CD4-positive, alpha-beta memory T cell (primary cell): ENCODE measurements around the gene MAB21L4. TPM values are rescaled to one million over a fixed set of nuclear protein-coding genes. Genes with fewer than 3 reads are reported as not detected.

Experiments
- CTCF ChIA-PET: fragments of 350-600 bp; sonication (Branson Sonifier 250); formaldehyde crosslinking; loops from one replicate; lab custom pipeline; 2021; ENCODE audit warnings: inconsistent platforms; ENCODE audit not compliant: partially characterized antibody; lab: Charles Lee
- POLR2A ChIA-PET: fragments of 350-600 bp; sonication (Branson Sonifier 250); formaldehyde crosslinking; loops from one replicate; lab custom pipeline; 2021; ENCODE audit not compliant: partially characterized antibody; lab: Charles Lee
- DNase-seq, 5 donors: peaks; one replicate each; pipeline versions ENCODE4 v3.0.0 to v3.0.0-alpha.2; 2020 to 2022; ENCODE audit warnings: mixed read lengths in 1 of 5
- H3K27ac ChIP-seq: one replicate; pipeline ENCODE4 v1.7.0; 2013; ENCODE audit warnings: low read depth, low read length
- H3K27me3 ChIP-seq: 2 replicates; pipeline ENCODE4 v1.7.0; 2013; ENCODE audit warnings: mild to moderate bottlenecking, low read length, moderate library complexity; ENCODE audit not compliant: insufficient read depth
- H3K36me3 ChIP-seq: 2 replicates; pipeline ENCODE4 v1.7.0; 2013; ENCODE audit warnings: mild to moderate bottlenecking, low read length, moderate library complexity; ENCODE audit not compliant: insufficient read depth
- H3K4me1 ChIP-seq: 2 replicates; pipeline ENCODE4 v1.7.0; 2013; ENCODE audit warnings: mild to moderate bottlenecking, low read length, moderate library complexity; ENCODE audit not compliant: insufficient read depth
- H3K4me3 ChIP-seq, 2 donors: one replicate each; pipeline ENCODE4 v1.7.0; 2013; ENCODE audit warnings: low read length in 2 of 2, mild to moderate bottlenecking in 1 of 2
- H3K9me3 ChIP-seq, 2 donors: one replicate each; pipeline ENCODE4 v1.7.0; 2013; ENCODE audit warnings: low read length in 2 of 2, control low read depth in 1 of 2; ENCODE audit not compliant: control insufficient read depth in 1 of 2
- H3K27ac Mint-ChIP-seq, 7 donors: one replicate each; pipeline ENCODE4 v1.8.0; 2020 to 2021; ENCODE audit warnings: mixed read lengths in 7 of 7, mild to moderate bottlenecking in 6 of 7, inconsistent platforms in 3 of 7, moderate library complexity in 3 of 7
- H3K27me3 Mint-ChIP-seq, 2 donors: one replicate each; pipeline ENCODE4 v1.8.0; 2020 to 2021; ENCODE audit warnings: mixed read lengths in 2 of 2
- H3K36me3 Mint-ChIP-seq, 2 donors: one replicate each; pipeline ENCODE4 v1.8.0; 2020 to 2021; ENCODE audit warnings: mixed read lengths in 2 of 2, inconsistent platforms in 1 of 2, mild to moderate bottlenecking in 1 of 2
- H3K4me1 Mint-ChIP-seq, 4 donors: one replicate each; pipeline ENCODE4 v1.8.0; 2020 to 2021; ENCODE audit warnings: mixed read lengths in 4 of 4, mild to moderate bottlenecking in 1 of 4
- H3K4me3 Mint-ChIP-seq, 8 donors: one replicate each; pipeline ENCODE4 v1.8.0; 2020 to 2021; ENCODE audit warnings: mixed read lengths in 8 of 8, mild to moderate bottlenecking in 7 of 8, moderate library complexity in 6 of 8, inconsistent platforms in 3 of 8
- H3K9me3 Mint-ChIP-seq, 8 donors: one replicate each; pipeline ENCODE4 v1.8.0; 2020 to 2021; ENCODE audit warnings: mixed read lengths in 8 of 8, mild to moderate bottlenecking in 5 of 8, inconsistent platforms in 3 of 8, moderate library complexity in 1 of 8
- intact Hi-C: fragments of 100-400 bp; cut with micrococcal nuclease; formaldehyde crosslinking; loops from one replicate; pipeline ENCODE4 v1.15.1; 2023
- polyA plus RNA-seq, 2 donors: library from polyadenylated mRNA; unstranded; fragments of 300-500 nt; fragmentation: Illumina TruSeq; gene quantifications; one replicate each; pipeline ENCODE4 v1.2.3, GENCODE V29; 2021
- total RNA-seq, 2 experiments: library from RNA; stranded (reverse); gene quantifications; one replicate each; pipeline ENCODE4 v1.2.3, GENCODE V29; 2021

Gene MAB21L4
- total and polyA plus RNA-seq, 4 experiments from 2014 or later = not detected

- H3K4me3 ChIP-seq = no peak overlapping the region
- no peak overlapping the region for H3K27ac ChIP-seq
- Mint-ChIP-seq H3K27me3 (peaks cover 0 to under 1% of the 10 kb centered on the region in 2 donors), H3K4me1 (no peaks in the 10 kb centered on the region), H3K36me3 (no peaks in the 10 kb centered on the region), H3K9me3 (peaks cover 0 to 19% (median 8%) of the 10 kb centered on the region in 8 donors), H3K4me3 (no peak overlapping the region), H3K27ac (peak overlapping the region in 1 of 7 donors; percentile 22)
- DNase-seq = peak in 1 of 5 donors; percentile 11
- no peaks in the 10 kb centered on the region for H3K4me1 ChIP-seq
- H3K36me3 ChIP-seq = no peaks in the 10 kb centered on the region
- H3K9me3 ChIP-seq = no peaks in the 10 kb centered on the region
- ChIA-PET CTCF (interaction anchor here (1.7 kb wide), 1 partner anchor 20 kb away, joined by 6 read pairs; no protein-coding TSS in a partner anchor), POLR2A (no interaction called here)
- intact Hi-C loops = loop anchor here (5.0 kb wide), 1 partner anchor 295 kb away; the partner anchor contains the start of gene PASK
- no peaks in the 10 kb centered on the region for H3K27me3 ChIP-seq
Measured at GRCh38 chr2:240852671-240853314, 43.2 kb downstream of the MAB21L4 start.

GRCh38 chr2:240851078-240851991 lies 44.6 kb downstream of the MAB21L4 start:
- H3K36me3 Mint-ChIP-seq = no peaks in the 10 kb centered on the region
- H3K4me1 Mint-ChIP-seq = no peaks in the 10 kb centered on the region
- no peaks in the 10 kb centered on the region for H3K27me3 ChIP-seq
- ChIA-PET POLR2A (interaction anchor here (0.9 kb wide), 1 partner anchor 299 kb away, joined by 3 read pairs; the partner anchor contains the start of gene PPP1R7), CTCF (interaction anchor here (0.7 to 1.7 kb wide), 18 partner anchors 9 to 1027 kb away, joined by 3 to 16 read pairs (median 4); no protein-coding TSS in a partner anchor)
- H3K4me1 ChIP-seq = no peaks in the 10 kb centered on the region
- no peak overlapping the region for H3K4me3 Mint-ChIP-seq
- H3K36me3 ChIP-seq = no peaks in the 10 kb centered on the region
- peaks cover 0 to 1% of the 10 kb centered on the region in 2 donors for H3K27me3 Mint-ChIP-seq
- DNase-seq = peak; percentile 70 to 80 (median 76)
- intact Hi-C loops = loop anchor here (2.0 to 5.0 kb wide), 2 partner anchors 296 to 1027 kb away; partner anchors contain the start of gene PASK
- no peak overlapping the region for H3K27ac ChIP-seq
- no peaks in the 10 kb centered on the region for H3K9me3 ChIP-seq
- H3K27ac Mint-ChIP-seq = no peak overlapping the region
- H3K4me3 ChIP-seq = no peak overlapping the region
- peaks cover 0 to 19% (median 8%) of the 10 kb centered on the region in 8 donors for H3K9me3 Mint-ChIP-seq

- H3K4me1 ChIP-seq = no peaks in the 10 kb centered on the region
- no peak overlapping the region for H3K4me3 ChIP-seq
- H3K36me3 ChIP-seq = no peaks in the 10 kb centered on the region
- H3K27me3 Mint-ChIP-seq = peaks cover 0 to 1% of the 10 kb centered on the region in 2 donors
- ChIA-PET CTCF (interaction anchor here (1.2 to 1.7 kb wide), 8 partner anchors 10 to 1028 kb away, joined by 3 to 16 read pairs (median 4); no protein-coding TSS in a partner anchor), POLR2A (interaction anchor here (0.9 kb wide), 1 partner anchor 299 kb away, joined by 3 read pairs; the partner anchor contains the start of gene PPP1R7)
- no peak overlapping the region for H3K27ac Mint-ChIP-seq
- H3K27me3 ChIP-seq = no peaks in the 10 kb centered on the region
- no peaks in the 10 kb centered on the region for H3K36me3 Mint-ChIP-seq
- no peaks in the 10 kb centered on the region for H3K9me3 ChIP-seq
- peaks cover 0 to 19% (median 8%) of the 10 kb centered on the region in 8 donors for H3K9me3 Mint-ChIP-seq
- no peak for DNase-seq
- H3K4me3 Mint-ChIP-seq = no peak overlapping the region
- H3K27ac ChIP-seq = no peak overlapping the region
- intact Hi-C loops = loop anchor here (2.0 to 5.0 kb wide), 2 partner anchors 297 to 1028 kb away; partner anchors contain the start of gene PASK
- H3K4me1 Mint-ChIP-seq = no peaks in the 10 kb centered on the region
Measured at GRCh38 chr2:240850756-240851077, 45.2 kb downstream of the MAB21L4 start.

- CTCF ChIA-PET = no interaction called here
- H3K27ac Mint-ChIP-seq = peak overlapping the region in 1 of 7 donors; percentile 13
- POLR2A ChIA-PET = no interaction called here
- no peak overlapping the region for H3K27ac ChIP-seq
- H3K4me1 Mint-ChIP-seq = no peaks in the 10 kb centered on the region
- intact Hi-C loops = loop anchor here (2.0 to 5.0 kb wide), 2 partner anchors 297 to 1029 kb away; partner anchors contain the start of gene PASK
- peaks cover 0 to 1% of the 10 kb centered on the region in 2 donors for H3K27me3 Mint-ChIP-seq
- H3K27me3 ChIP-seq = no peaks in the 10 kb centered on the region
- no peaks in the 10 kb centered on the region for H3K36me3 ChIP-seq
- no peaks in the 10 kb centered on the region for H3K9me3 ChIP-seq
- H3K4me3 Mint-ChIP-seq = no peak overlapping the region
- no peaks in the 10 kb centered on the region for H3K4me1 ChIP-seq
- H3K36me3 Mint-ChIP-seq = no peaks in the 10 kb centered on the region
- no peak overlapping the region for H3K4me3 ChIP-seq
- H3K9me3 Mint-ChIP-seq = peaks cover 0 to 17% (median 7%) of the 10 kb centered on the region in 8 donors
- no peak for DNase-seq
Measured at GRCh38 chr2:240850026-240850425, 45.9 kb downstream of the MAB21L4 start.

- no peak overlapping the region for H3K27ac ChIP-seq
- no peak for DNase-seq
- no peaks in the 10 kb centered on the region for H3K9me3 ChIP-seq
- H3K27me3 Mint-ChIP-seq = peaks cover under 1 to 1% of the 10 kb centered on the region in 2 donors
- no peak overlapping the region for H3K4me3 Mint-ChIP-seq
- H3K4me1 Mint-ChIP-seq = no peaks in the 10 kb centered on the region
- H3K4me1 ChIP-seq = no peaks in the 10 kb centered on the region
- no peaks in the 10 kb centered on the region for H3K27me3 ChIP-seq
- H3K36me3 Mint-ChIP-seq = no peaks in the 10 kb centered on the region
- intact Hi-C loops = no loop called here
- peaks cover 0 to 9% (median under 1%) of the 10 kb centered on the region in 8 donors for H3K9me3 Mint-ChIP-seq
- H3K27ac Mint-ChIP-seq = peak overlapping the region in 1 of 7 donors; percentile 57
- no peak overlapping the region for H3K4me3 ChIP-seq
- no peaks in the 10 kb centered on the region for H3K36me3 ChIP-seq
- ChIA-PET POLR2A (no interaction called here), CTCF (no interaction called here)
Measured at GRCh38 chr2:240848900-240849680, 46.9 kb downstream of the MAB21L4 start.

- no peak overlapping the region for H3K4me3 ChIP-seq
- H3K4me1 ChIP-seq = no peaks in the 10 kb centered on the region
- no peaks in the 10 kb centered on the region for H3K9me3 ChIP-seq
- peaks cover 1 to 2% of the 10 kb centered on the region in 2 donors for H3K27me3 Mint-ChIP-seq
- intact Hi-C loops = no loop called here
- no peaks in the 10 kb centered on the region for H3K36me3 ChIP-seq
- H3K36me3 Mint-ChIP-seq = no peaks in the 10 kb centered on the region
- no peaks in the 10 kb centered on the region for H3K4me1 Mint-ChIP-seq
- ChIA-PET POLR2A (no interaction called here), CTCF (interaction anchor here (1.3 kb wide), 1 partner anchor 334 kb away, joined by 3 read pairs; no protein-coding TSS in a partner anchor)
- H3K4me3 Mint-ChIP-seq = no peak overlapping the region
- peak overlapping the region in 1 of 7 donors; percentile 48 for H3K27ac Mint-ChIP-seq
- H3K9me3 Mint-ChIP-seq = peaks cover 0 to 2% (median 0%) of the 10 kb centered on the region in 8 donors
- H3K27ac ChIP-seq = no peak overlapping the region
- no peaks in the 10 kb centered on the region for H3K27me3 ChIP-seq
- DNase-seq = no peak
Measured at GRCh38 chr2:240847817-240848216, 48.1 kb downstream of the MAB21L4 start.
